T follicular helper cell (primary cell): ENCODE results near the gene PRDM5.

ENCODE experiments used
- DNase-seq: peaks from one replicate; pipeline ENCODE4 v3.0.0-alpha.2; 2020; ENCODE audit warnings: low read depth

PRDM5 gene

GRCh38 chr4:120819805-120820437 is 102.6 kb downstream of the PRDM5 start:
- no peak for DNase-seq

- no peak for DNase-seq
Measured at GRCh38 chr4:120816296-120816965, 106.1 kb downstream of the PRDM5 start.

DNA sequence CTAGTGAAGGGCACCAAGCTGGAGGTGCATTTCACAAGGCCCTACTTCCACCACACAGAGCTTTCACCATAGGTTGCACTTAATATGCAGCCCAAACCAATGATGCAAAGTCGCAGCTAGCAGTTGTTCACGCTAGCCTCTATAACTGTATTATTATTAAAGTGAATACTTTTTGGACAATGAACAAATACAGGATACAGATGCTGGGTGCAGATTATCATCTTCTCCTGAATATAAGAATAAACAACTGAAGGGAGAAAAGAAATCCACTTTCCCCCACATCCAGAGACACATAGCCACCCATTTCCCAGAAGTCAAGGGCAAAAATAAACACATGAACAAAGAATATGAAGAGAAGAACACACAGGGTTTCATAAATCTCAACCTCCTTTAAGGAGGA is 107.2 kb downstream of the PRDM5 start:
- no peak for DNase-seq

DNA sequence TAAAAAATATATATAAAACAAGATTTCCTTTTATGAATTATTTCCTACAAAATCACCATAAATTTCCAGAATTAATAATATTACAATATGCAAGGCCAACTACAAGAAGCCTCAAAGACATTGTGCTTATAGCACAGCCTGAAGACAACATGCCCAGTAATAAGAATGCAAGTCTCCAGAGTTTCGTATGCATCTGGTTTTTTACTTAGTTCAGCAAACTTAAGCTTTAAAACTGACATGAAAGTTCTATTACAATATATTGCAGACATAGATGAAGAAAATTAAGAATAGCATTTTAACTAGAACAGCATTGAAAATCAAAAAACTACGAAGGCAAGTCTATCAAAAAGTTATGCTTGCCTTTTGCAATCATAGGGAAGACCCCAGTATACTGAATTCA is 107.6 kb downstream of the PRDM5 start:
- DNase-seq, result no peak

DNA sequence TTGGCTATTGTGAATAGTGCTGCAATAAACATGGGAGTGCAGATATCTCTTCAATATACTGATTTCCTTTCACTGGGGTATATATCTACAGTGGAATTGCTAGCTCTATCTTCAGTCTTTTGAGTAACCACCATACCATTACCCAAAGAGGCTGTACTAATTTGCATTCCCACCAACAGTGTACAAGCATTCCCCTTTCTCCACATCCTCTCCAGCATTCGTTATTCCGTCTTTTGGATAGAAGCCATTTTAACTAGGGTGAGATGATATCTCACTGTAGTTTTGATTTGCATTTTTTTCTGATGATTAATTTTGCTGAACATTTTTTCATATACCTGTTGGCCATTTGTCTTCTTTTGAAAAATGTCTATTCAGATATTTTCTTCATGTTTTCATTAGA is 110.3 kb downstream of the PRDM5 start:
- no peak for DNase-seq

- no peak for DNase-seq
Measured at GRCh38 chr4:120809518-120809917, 113.0 kb downstream of the PRDM5 start.

DNA sequence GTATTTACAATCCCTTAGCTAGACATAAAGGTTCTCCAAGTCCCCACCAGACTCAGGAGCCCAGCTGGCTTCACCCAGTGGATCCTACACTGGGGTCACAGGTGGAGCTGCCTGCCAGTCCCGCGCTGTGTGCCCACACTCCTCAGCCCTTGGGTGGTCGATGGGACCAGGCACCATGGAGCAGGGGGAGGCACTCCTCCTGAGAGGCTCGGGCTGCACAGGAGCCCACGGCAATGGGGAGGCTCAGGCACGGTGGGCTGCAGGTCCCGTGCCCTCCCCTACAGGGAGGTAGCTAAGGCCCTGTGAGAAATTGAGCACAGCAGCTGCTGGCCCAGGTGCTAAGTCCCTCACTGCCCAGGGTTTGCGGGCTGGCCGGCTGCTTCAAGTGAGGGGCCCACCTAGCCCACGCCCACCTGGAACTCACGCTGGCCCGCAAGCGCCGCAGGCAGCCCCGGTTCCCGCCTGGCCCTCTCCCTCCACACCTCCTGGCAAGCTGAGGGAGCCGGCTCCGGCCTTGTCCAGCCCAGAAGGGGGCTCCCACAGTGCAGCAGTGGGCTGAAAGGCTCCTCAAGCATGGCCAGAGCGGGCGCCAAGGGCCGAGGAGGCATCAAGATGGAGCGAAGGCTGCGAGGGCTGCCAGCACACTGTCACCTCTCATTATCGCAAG is 113.9 kb downstream of the PRDM5 start:
- DNase-seq, result no peak

GRCh38 chr4:120801137-120801758 is 121.3 kb downstream of the PRDM5 start:
- DNase-seq, result no peak

- no peak for DNase-seq
Measured at GRCh38 chr4:120798570-120798969, 124.0 kb downstream of the PRDM5 start.

- DNase-seq, result no peak
Measured at GRCh38 chr4:120796271-120796670, 126.3 kb downstream of the PRDM5 start.

DNA sequence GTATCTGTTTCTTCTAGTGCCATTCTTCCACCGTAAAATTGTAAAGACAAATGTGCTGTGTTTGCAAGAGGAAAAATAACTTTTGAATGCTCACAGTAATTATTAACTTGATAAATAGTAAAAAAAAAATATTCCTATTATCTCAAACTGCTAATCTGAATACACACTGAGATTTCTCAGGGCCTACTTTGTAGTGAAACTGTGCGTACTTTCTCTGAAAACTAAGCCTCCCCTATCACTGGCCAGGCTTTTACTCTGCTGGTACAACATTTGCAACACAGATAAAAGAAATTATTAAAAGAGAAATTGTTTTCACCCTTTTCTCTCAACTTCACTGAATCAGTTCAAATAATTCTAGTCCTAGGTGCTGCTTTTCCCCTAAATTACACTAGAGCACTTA is 137.3 kb downstream of the PRDM5 start:
- DNase-seq, result no peak

DNA sequence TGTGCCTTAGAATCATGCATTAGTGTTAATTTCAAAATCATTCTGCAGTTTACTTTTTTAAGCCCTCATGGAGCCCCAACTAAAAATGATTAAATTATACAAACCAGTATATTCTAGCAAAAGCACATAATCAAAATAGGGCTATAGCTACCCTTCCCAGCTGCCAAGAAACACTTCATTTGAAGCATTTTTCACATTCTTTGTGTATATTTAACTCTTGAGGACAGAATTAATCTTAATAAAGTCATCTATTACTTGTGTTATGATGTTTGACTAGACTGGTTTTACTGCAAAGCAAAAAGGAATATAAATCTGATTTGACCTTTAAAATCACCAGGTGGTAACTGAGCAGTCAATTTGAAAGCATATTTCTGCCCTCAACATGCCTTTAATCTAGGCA is 145.1 kb downstream of the PRDM5 start:
- DNase-seq, result no peak

GRCh38 chr4:120775431-120775830 is 147.1 kb downstream of the PRDM5 start:
- no peak for DNase-seq

DNA sequence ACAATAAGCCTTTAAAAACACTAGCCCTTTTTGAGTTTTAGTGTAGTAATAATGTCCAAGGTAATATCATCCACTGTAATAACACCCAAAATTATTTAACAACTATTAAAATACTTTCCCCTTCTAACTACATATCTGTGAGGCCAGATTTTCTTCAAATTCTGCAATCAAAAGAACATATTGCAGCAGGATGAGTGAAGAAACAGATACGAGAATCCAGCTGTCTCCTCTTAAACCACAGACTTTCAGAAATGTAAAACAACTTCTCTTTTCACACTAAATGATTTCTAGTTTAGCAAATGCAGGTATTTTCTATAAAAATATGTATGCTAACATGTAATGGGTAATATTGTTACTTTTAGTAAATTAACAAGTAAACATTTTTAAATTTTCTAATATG is 148.9 kb downstream of the PRDM5 start:
- no peak for DNase-seq

DNA sequence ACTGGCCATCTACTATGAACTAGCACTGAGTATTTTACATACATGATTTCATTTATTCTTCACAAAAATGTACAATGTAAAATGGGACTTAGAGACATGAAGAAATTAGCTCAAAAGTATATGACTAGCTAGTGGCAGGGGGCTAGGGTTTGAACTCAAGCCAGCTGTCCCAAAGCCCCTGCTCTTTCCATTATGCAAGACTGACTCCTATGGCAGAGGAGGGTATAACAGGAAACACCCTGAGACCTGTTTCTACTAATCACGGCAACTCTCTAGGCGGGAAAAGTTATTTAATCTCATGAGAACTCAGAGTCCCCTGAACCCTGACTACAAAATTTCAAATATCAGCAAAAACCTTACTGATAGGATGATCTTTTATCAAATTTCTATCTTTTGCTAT is 150.6 kb downstream of the PRDM5 start:
- no peak for DNase-seq

GRCh38 chr4:120770897-120771296 is 151.6 kb downstream of the PRDM5 start:
- no peak for DNase-seq

- no peak for DNase-seq
Measured at GRCh38 chr4:120769227-120769626, 153.3 kb downstream of the PRDM5 start.

DNA sequence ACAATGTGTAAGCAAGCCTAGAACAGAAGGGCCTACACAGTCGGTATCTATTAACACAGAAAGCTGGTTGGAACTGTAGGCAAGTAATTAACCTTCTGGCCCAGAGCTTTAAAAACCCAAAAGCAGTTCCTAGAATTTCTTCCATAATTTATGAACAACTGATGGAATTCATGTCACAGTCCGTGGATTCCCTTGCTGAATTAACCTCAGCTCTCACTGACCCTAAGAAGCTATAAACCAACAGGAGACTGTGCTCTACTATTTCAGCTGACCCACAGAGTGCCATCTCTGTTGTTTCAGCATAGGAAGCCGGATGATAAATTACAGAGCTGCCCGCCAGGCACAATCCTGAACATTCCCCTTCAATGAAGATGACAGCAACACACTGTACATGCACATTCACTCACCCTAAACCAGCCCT is 157.3 kb downstream of the PRDM5 start:
- no peak for DNase-seq

GRCh38 chr4:120763650-120764049 is 158.9 kb downstream of the PRDM5 start:
- DNase-seq, result no peak

GRCh38 chr4:120761070-120761469 is 161.5 kb downstream of the PRDM5 start:
- no peak for DNase-seq

DNA sequence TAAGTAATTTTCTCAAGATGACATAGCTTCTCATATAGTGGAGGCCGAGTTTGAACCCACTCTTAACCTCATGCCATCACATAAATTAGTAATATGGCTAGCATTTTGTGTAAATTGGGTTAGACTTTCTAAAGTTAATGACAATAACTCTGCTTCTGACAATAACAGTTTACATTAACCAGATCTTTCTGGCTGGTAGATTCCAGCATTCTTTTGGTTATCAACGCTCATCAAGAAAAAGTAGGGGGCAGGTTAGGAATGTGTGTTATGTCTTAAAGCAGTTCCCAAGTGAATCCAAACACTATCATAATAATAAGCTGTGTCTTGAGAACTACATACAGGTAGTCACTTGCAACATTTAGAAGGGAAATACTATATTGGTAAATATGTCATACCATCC is 162.5 kb downstream of the PRDM5 start:
- DNase-seq, result no peak

DNA sequence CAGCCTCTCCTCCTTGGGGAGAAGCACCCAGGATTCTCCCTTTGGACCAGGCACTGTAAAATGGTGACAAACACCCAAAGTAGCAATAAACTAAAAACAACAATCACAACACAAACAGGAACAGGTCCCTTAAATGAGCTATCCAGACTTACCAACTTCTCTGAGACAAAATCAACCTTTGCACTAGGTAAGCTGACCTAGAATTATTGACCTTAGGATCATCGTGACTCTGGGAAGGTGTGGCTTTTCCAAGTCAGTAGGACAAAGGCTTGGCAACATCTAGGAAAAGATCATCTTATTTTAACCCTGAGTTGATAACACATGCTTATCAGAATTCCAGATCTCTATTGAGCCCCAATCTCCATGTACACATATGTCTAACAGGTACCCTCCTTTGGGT is 166.7 kb downstream of the PRDM5 start:
- no peak for DNase-seq

DNA sequence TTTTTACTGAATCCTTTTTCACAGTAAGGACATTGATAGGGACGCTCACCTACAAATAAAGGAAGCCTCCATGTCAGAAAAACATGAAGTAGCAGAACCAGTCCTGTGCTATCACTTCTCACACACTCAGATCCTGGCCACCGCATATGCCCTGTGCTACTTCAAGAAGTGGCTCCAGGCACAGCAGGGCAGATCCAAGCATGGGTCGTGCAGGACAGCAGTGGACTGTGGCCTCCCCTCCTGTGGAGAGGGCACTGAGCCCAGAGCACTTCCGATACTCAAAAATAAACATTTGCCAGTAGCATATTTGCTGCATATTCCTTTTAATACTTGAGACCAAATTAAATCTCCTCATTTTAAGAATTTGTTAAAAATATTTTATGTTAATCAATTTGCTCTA is 167.9 kb downstream of the PRDM5 start:
- no peak for DNase-seq
